NB4 (cell line): ENCODE data around the gene LMOD3.

Experiments
- DNase-seq: peaks from one replicate; pipeline ENCODE4 v3.0.0; 2010; ENCODE audit warnings: low read depth
- H3K4me3 ChIP-seq: one replicate; pipeline ENCODE4 v1.5.1; 2011; ENCODE audit warnings: mild to moderate bottlenecking, low read depth, low read length, moderate library complexity
- MYC ChIP-seq: IDR thresholded peaks from 2 replicates; pipeline ENCODE4 v1.6.1; 2011; ENCODE audit warnings: low read depth, low read length
- POLR2A ChIP-seq: IDR thresholded peaks from 2 replicates; pipeline ENCODE4 v1.6.1; 2011; ENCODE audit warnings: mild to moderate bottlenecking; ENCODE audit not compliant: insufficient read length; ENCODE audit errors: extremely low read depth
- TF ChIP-seq, protein P1 (sequence below): IDR thresholded peaks from 2 replicates; pipeline ENCODE4 v1.6.1; 2011; ENCODE audit warnings: low read depth, low read length
- TF ChIP-seq, protein P2 (sequence below): IDR thresholded peaks from one replicate; pipeline ENCODE4 v1.5.1; 2012; ENCODE audit warnings: low read depth, low read length

Gene LMOD3

GRCh38 chr3:69102384-69102783, 20.0 kb downstream of the LMOD3 start:
- no peak for TF ChIP-seq MYC
- TF ChIP-seq, protein P1, sequence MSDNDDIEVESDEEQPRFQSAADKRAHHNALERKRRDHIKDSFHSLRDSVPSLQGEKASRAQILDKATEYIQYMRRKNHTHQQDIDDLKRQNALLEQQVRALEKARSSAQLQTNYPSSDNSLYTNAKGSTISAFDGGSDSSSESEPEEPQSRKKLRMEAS, result no peak
- TF ChIP-seq, protein P2, sequence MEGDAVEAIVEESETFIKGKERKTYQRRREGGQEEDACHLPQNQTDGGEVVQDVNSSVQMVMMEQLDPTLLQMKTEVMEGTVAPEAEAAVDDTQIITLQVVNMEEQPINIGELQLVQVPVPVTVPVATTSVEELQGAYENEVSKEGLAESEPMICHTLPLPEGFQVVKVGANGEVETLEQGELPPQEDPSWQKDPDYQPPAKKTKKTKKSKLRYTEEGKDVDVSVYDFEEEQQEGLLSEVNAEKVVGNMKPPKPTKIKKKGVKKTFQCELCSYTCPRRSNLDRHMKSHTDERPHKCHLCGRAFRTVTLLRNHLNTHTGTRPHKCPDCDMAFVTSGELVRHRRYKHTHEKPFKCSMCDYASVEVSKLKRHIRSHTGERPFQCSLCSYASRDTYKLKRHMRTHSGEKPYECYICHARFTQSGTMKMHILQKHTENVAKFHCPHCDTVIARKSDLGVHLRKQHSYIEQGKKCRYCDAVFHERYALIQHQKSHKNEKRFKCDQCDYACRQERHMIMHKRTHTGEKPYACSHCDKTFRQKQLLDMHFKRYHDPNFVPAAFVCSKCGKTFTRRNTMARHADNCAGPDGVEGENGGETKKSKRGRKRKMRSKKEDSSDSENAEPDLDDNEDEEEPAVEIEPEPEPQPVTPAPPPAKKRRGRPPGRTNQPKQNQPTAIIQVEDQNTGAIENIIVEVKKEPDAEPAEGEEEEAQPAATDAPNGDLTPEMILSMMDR, result no peak
- no peak for TF ChIP-seq POLR2A
- no peak overlapping the region for H3K4me3 ChIP-seq
- no peak for DNase-seq

- TF ChIP-seq MYC, result no peak
- TF ChIP-seq POLR2A, result no peak
- TF ChIP-seq, protein P1, result no peak
- TF ChIP-seq, protein P2, result no peak
- no peak overlapping the region for H3K4me3 ChIP-seq
- DNase-seq, result no peak
Observed at GRCh38 chr3:69099576-69099975, 22.8 kb downstream of the LMOD3 start.

GRCh38 chr3:69097407-69098086, 24.8 kb downstream of the LMOD3 start:
- no peak overlapping the region for H3K4me3 ChIP-seq
- TF ChIP-seq MYC (no peak), POLR2A (no peak)
- TF ChIP-seq, protein P1, result no peak
- TF ChIP-seq, protein P2, result no peak
- DNase-seq, result no peak

DNA sequence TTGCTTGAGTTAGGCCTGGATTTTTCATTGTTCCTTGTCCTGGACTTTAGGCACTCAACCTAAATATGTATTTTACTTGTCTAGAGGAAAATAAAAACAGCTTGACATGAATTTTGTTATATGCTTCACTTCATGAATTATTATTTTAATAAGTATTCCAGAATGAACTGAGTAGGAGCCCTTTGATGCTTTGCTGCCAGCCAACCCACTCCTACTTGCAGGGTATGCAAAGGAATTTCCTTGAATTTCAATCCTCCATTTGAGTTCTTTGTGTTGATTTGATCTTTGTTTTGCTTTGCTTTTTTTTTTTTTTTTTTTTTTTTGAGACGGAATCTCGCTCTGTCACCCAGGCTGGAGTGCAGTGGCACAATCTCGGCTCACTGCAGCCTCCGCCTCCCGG, 26.1 kb downstream of the LMOD3 start:
- H3K4me3 ChIP-seq, result no peak overlapping the region
- no peak for TF ChIP-seq MYC
- TF ChIP-seq, protein P2, result no peak
- TF ChIP-seq, protein P1, result no peak
- TF ChIP-seq POLR2A, result no peak
- DNase-seq, result no peak

DNA sequence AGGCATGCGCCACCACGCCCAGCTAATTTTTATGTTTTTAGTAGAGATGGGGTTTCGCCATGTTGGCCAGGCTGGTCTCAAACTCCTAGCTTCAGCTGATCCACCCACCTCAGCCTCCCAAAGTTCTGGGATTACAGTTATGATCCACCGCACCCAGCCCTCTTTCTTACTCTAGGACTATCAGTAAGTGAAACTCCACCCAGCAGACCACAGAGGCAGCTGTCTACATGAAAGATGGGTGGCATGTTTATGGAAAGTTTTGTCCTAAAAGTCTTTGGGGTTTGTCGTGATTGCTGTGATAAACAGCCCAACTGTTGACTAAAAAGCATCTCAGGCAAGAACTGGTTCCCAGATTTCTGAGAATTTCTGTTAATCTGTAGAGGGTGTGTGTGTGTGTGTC, 26.8 kb downstream of the LMOD3 start:
- H3K4me3 ChIP-seq, result no peak overlapping the region
- DNase-seq, result no peak
- TF ChIP-seq POLR2A (no peak), MYC (no peak)
- TF ChIP-seq, protein P1, result no peak
- TF ChIP-seq, protein P2, result no peak
